Endodermal cell (in vitro differentiated cells): Measurements from ENCODE around the gene NXPH4. TPM values are rescaled to one million over a fixed set of nuclear protein-coding genes. Genes with fewer than 3 reads are reported as not detected.

Source experiments
- DNase-seq: peaks from one replicate; pipeline ENCODE4 v3.0.0-alpha.2; 2017
- H3K27ac ChIP-seq: 2 replicates; pipeline ENCODE4 v1.5.1; 2013; ENCODE audit warnings: mild to moderate bottlenecking, low read depth, low read length, moderate library complexity
- H3K27me3 ChIP-seq: 2 replicates; pipeline ENCODE4 v1.6.1; 2013; ENCODE audit warnings: mild to moderate bottlenecking, low read length, moderate library complexity; ENCODE audit not compliant: insufficient read depth, control insufficient read depth, poor library complexity, severe bottlenecking
- H3K36me3 ChIP-seq: 2 replicates; pipeline ENCODE4 v1.7.0; 2013; ENCODE audit warnings: mild to moderate bottlenecking, low read length, moderate library complexity; ENCODE audit not compliant: control insufficient read depth, insufficient read depth
- H3K4me1 ChIP-seq: one replicate; pipeline ENCODE4 v1.7.0; 2013; ENCODE audit warnings: low read length; ENCODE audit not compliant: control insufficient read depth, insufficient read depth
- H3K4me3 ChIP-seq: 2 replicates; pipeline ENCODE4 v1.5.1; 2013; ENCODE audit warnings: mild to moderate bottlenecking, low read length, moderate library complexity
- H3K9ac ChIP-seq: 2 replicates; pipeline ENCODE4 v1.6.1; 2013; ENCODE audit warnings: mild to moderate bottlenecking, low read length, moderate library complexity; ENCODE audit not compliant: poor library complexity, severe bottlenecking; ENCODE audit errors: extremely low read depth
- H3K9me3 ChIP-seq: 2 replicates; pipeline ENCODE4 v1.6.1; 2013; ENCODE audit warnings: mild to moderate bottlenecking, low read length, moderate library complexity; ENCODE audit not compliant: control insufficient read depth
- H3K27ac Mint-ChIP-seq: 2 replicates; pipeline ENCODE4 v1.8.0; 2020; ENCODE audit warnings: mixed read lengths
- H3K27me3 Mint-ChIP-seq: 2 replicates; pipeline ENCODE4 v1.8.0; 2021; ENCODE audit warnings: mild to moderate bottlenecking, mixed read lengths; ENCODE audit not compliant: insufficient read depth
- H3K36me3 Mint-ChIP-seq: 2 replicates; pipeline ENCODE4 v1.8.0; 2020; ENCODE audit warnings: low read depth, mixed read lengths
- H3K4me1 Mint-ChIP-seq: 2 replicates; pipeline ENCODE4 v1.8.0; 2020; ENCODE audit warnings: mixed read lengths
- H3K4me3 Mint-ChIP-seq: 2 replicates; pipeline ENCODE4 v1.8.0; 2020; ENCODE audit warnings: mild to moderate bottlenecking, moderate library complexity, mixed read lengths
- H3K9me3 Mint-ChIP-seq: 2 replicates; pipeline ENCODE4 v1.8.0; 2020; ENCODE audit warnings: mild to moderate bottlenecking, mixed read lengths
- CTCF ChIP-seq: fragments of 200-600 bp; sonication (generic); conservative IDR thresholded peaks from 2 replicates; pipeline ENCODE4 v1.5.0; 2021; ENCODE audit warnings: antibody characterized with exemption, mild to moderate bottlenecking
- WGBS, 2 experiments: methylation state at CpG; one replicate each; pipeline versions ENCODE4 v1.1.5 to v1.1.7; 2013; ENCODE audit warnings: missing lambda C conversion rate in 2 of 2, mixed read lengths in 1 of 2; ENCODE audit not compliant: insufficient coverage in 1 of 2, insufficient read length in 1 of 2; 5-methylcytosine and 5-hydroxymethylcytosine counted together
- total RNA-seq, 2 donors: library from RNA; stranded (reverse); fragmentation: NEBNext Ultra II Directional in 1 of 2; extraction: Animal tissue kit (Norgen Biotek cat#: 25700) in 1 of 2; gene quantifications; 2 replicates in 1 of 2; 3 replicates in 1 of 2; pipeline ENCODE4 v1.2.1, GENCODE V29; 2021

Gene NXPH4
- total RNA-seq, 2 donors from 2014 or later = 0.31 to 1.1 TPM

- 72 to 74% methylated on average over 11 of the region's 11 CpGs for WGBS, 2 experiments
- H3K4me1 ChIP-seq = peaks cover 4% of the 10 kb centered on the region
- DNase-seq = no peak
- H3K27ac Mint-ChIP-seq = no peak overlapping the region
- no peak overlapping the region for H3K9ac ChIP-seq
- no peak overlapping the region for H3K27ac ChIP-seq
- H3K4me3 ChIP-seq = no peak overlapping the region
- H3K4me3 Mint-ChIP-seq = no peak overlapping the region
- peaks cover 65% of the 10 kb centered on the region for H3K27me3 ChIP-seq
- H3K36me3 ChIP-seq = no peaks in the 10 kb centered on the region
- no peaks in the 10 kb centered on the region for H3K9me3 Mint-ChIP-seq
- no peak for TF ChIP-seq CTCF
- no peaks in the 10 kb centered on the region for H3K9me3 ChIP-seq
- peaks cover 65% of the 10 kb centered on the region for H3K27me3 Mint-ChIP-seq
- H3K4me1 Mint-ChIP-seq = peaks cover 34% of the 10 kb centered on the region
- H3K36me3 Mint-ChIP-seq = peaks cover 3% of the 10 kb centered on the region
Measured at GRCh38 chr12:57215065-57215464, 1.5 kb upstream of the NXPH4 start.

GRCh38 chr12:57215668-57216013 is 953 bp upstream of the NXPH4 start:
- H3K4me1 ChIP-seq = peaks cover 4% of the 10 kb centered on the region
- TF ChIP-seq CTCF = no peak
- peaks cover 36% of the 10 kb centered on the region for H3K4me1 Mint-ChIP-seq
- H3K27ac ChIP-seq = no peak overlapping the region
- H3K9me3 ChIP-seq = no peaks in the 10 kb centered on the region
- H3K9me3 Mint-ChIP-seq = no peaks in the 10 kb centered on the region
- 28 to 49% methylated on average over 3 to 7 of the region's 7 CpGs for WGBS, 2 experiments
- no peak overlapping the region for H3K4me3 ChIP-seq
- peaks cover 68% of the 10 kb centered on the region for H3K27me3 Mint-ChIP-seq
- H3K36me3 Mint-ChIP-seq = peaks cover 3% of the 10 kb centered on the region
- no peak overlapping the region for H3K27ac Mint-ChIP-seq
- H3K9ac ChIP-seq = no peak overlapping the region
- peaks cover 71% of the 10 kb centered on the region for H3K27me3 ChIP-seq
- H3K36me3 ChIP-seq = no peaks in the 10 kb centered on the region
- peak overlapping the region; percentile 29 for H3K4me3 Mint-ChIP-seq
- DNase-seq = peak; percentile 79

GRCh38 chr12:57216921-57217879 is 606 bp downstream of the NXPH4 start:
- Mint-ChIP-seq H3K27me3 (peaks cover 83% of the 10 kb centered on the region), H3K36me3 (no peaks in the 10 kb centered on the region), H3K27ac (no peak overlapping the region), H3K4me3 (peak overlapping the region; percentile 48), H3K4me1 (peaks cover 47% of the 10 kb centered on the region), H3K9me3 (no peaks in the 10 kb centered on the region)
- no peak overlapping the region for H3K9ac ChIP-seq
- H3K36me3 ChIP-seq = no peaks in the 10 kb centered on the region
- H3K4me3 ChIP-seq = peak overlapping the region; percentile 64
- peaks cover 4% of the 10 kb centered on the region for H3K4me1 ChIP-seq
- no peak for TF ChIP-seq CTCF
- H3K9me3 ChIP-seq = no peaks in the 10 kb centered on the region
- H3K27ac ChIP-seq = no peak overlapping the region
- 0 to 5% methylated on average over 4 to 63 of the region's 63 CpGs for WGBS, 2 experiments
- peaks cover 87% of the 10 kb centered on the region for H3K27me3 ChIP-seq
- peak; percentile 76 for DNase-seq
